GM21528 (cell line): ENCODE results near the gene RRAD.
"Not testable (repeated sequence)": the region's sequence is repeated elsewhere in the genome, so short reads cannot be mapped to it uniquely, and the experiment has no call there.

Source experiments
- ATAC-seq: cut with Tn5 transposase; IDR thresholded peaks from one replicate; pipeline ENCODE4 v1.9.1; 2021; ENCODE audit warnings: mild to moderate bottlenecking, moderate library complexity; ENCODE audit not compliant: unreplicated experiment, low FRiP score

The RRAD gene

GRCh38 chr16:66903544-66904427, 21.5 kb downstream of the RRAD start:
- no peak for ATAC-seq

GRCh38 chr16:66902648-66903543, 22.4 kb downstream of the RRAD start:
- no peak for ATAC-seq

GRCh38 chr16:66901626-66902025, 23.7 kb downstream of the RRAD start:
- no peak for ATAC-seq

- ATAC-seq: no peak
Measured at GRCh38 chr16:66900721-66901441, 24.5 kb downstream of the RRAD start.

- ATAC-seq: no peak
Measured at GRCh38 chr16:66899945-66900710, 25.2 kb downstream of the RRAD start.

GRCh38 chr16:66899310-66899944, 25.9 kb downstream of the RRAD start:
- ATAC-seq: no peak

- ATAC-seq: no peak
Measured at GRCh38 chr16:66898933-66899309, 26.4 kb downstream of the RRAD start.

GRCh38 chr16:66898207-66898606, 27.1 kb downstream of the RRAD start:
- ATAC-seq: no peak

- ATAC-seq: not testable (repeated sequence)
Measured at GRCh38 chr16:66896682-66897081, 28.7 kb downstream of the RRAD start.

GRCh38 chr16:66895999-66896398, 29.3 kb downstream of the RRAD start:
- no peak for ATAC-seq

GRCh38 chr16:66895689-66895979, 29.7 kb downstream of the RRAD start:
- no peak for ATAC-seq

GRCh38 chr16:66894948-66895688, 30.2 kb downstream of the RRAD start:
- ATAC-seq: peak; percentile 58

- no peak for ATAC-seq
Measured at GRCh38 chr16:66894055-66894454, 31.3 kb downstream of the RRAD start.

GRCh38 chr16:66891797-66892196, 33.5 kb downstream of the RRAD start:
- no peak for ATAC-seq

- no peak for ATAC-seq
Measured at GRCh38 chr16:66891360-66891759, 34.0 kb downstream of the RRAD start.

GRCh38 chr16:66890799-66891198, 34.5 kb downstream of the RRAD start:
- no peak for ATAC-seq

- ATAC-seq: no peak
Measured at GRCh38 chr16:66889622-66890021, 35.7 kb downstream of the RRAD start.

GRCh38 chr16:66888647-66889615, 36.4 kb downstream of the RRAD start:
- ATAC-seq: no peak
